ENCODE measurements around the gene KRT32. TPM values are rescaled to one million over a fixed set of nuclear protein-coding genes. Genes with fewer than 3 reads are reported as not detected.

KRT32 gene
- total RNA-seq (ENCODE audit: low replicate concordance): not detected in 2 replicates

GRCh38 chr17:41466988-41467387 is at the start of gene KRT32:
KRT32 (minus strand) TSS chr17:41467386; CDS start chr17:41467325, 61 bp downstream.

GRCh38 chr17:41505007-41505808 is 38.0 kb upstream of the KRT32 start, which contains the start of gene KRT13:
KRT13 (minus strand) TSS chr17:41505612; CDS start chr17:41505550, 62 bp downstream.

GRCh38 chr17:41489531-41489930 is 22.3 kb upstream of the KRT32 start, which contains the start of gene KRT36:
KRT36 (minus strand) TSS chr17:41489910; CDS start chr17:41489864, 46 bp downstream.

GRCh38 chr17:41481036-41481435 is 13.8 kb upstream of the KRT32 start, which contains the start of gene KRT35:
KRT35 (minus strand) TSS chr17:41481151; CDS start chr17:41481097, 54 bp downstream.

GRCh38 chr17:41440531-41441033 is 26.6 kb downstream of the KRT32 start, which contains the start of gene KRT38:
KRT38 (minus strand) TSS chr17:41440983; CDS start chr17:41440921, 62 bp downstream.

GRCh38 chr17:41424111-41424635 is 43.0 kb downstream of the KRT32 start, which contains the start of gene KRT37:
KRT37 (minus strand) TSS chr17:41424585; CDS start chr17:41424523, 62 bp downstream.

Other genes with a start within 250 kb of the KRT32 start
- gene KRTAP9-2, start 240.7 kb downstream of the KRT32 start, total RNA-seq (ENCODE audit: low replicate concordance): not detected in 2 replicates
- gene KRTAP9-3, start 234.9 kb downstream of the KRT32 start, total RNA-seq (ENCODE audit: low replicate concordance): not detected in 2 replicates
- not detected in 2 replicates for gene KRTAP9-8, start 229.4 kb downstream of the KRT32 start, total RNA-seq (ENCODE audit: low replicate concordance)
- not detected in 2 replicates for gene KRTAP9-4, start 217.7 kb downstream of the KRT32 start, total RNA-seq (ENCODE audit: low replicate concordance)
- not detected in 2 replicates for gene KRTAP9-9, start 212.0 kb downstream of the KRT32 start, total RNA-seq (ENCODE audit: low replicate concordance)
- gene KRTAP9-6, start 202.0 kb downstream of the KRT32 start, total RNA-seq (ENCODE audit: low replicate concordance): not detected in 2 replicates
- gene KRTAP9-7, start 191.7 kb downstream of the KRT32 start, total RNA-seq (ENCODE audit: low replicate concordance): not detected in 2 replicates
- gene KRTAP29-1, start 164.5 kb downstream of the KRT32 start, total RNA-seq (ENCODE audit: low replicate concordance): not detected in 2 replicates
- not detected in 2 replicates for gene KRTAP16-1, start 158.1 kb downstream of the KRT32 start, total RNA-seq (ENCODE audit: low replicate concordance)
- gene KRTAP17-1, start 151.7 kb downstream of the KRT32 start, total RNA-seq (ENCODE audit: low replicate concordance): not detected in 2 replicates
- not detected in 2 replicates for gene KRT33A, start 116.6 kb downstream of the KRT32 start, total RNA-seq (ENCODE audit: low replicate concordance)
- gene KRT33B, start 97.6 kb downstream of the KRT32 start, total RNA-seq (ENCODE audit: low replicate concordance): not detected in 2 replicates
- gene KRT34, start 85.1 kb downstream of the KRT32 start, total RNA-seq (ENCODE audit: low replicate concordance): under 0.01 TPM in 1 of 2 replicates, not detected in the other
- not detected in 2 replicates for gene KRT31, start 69.8 kb downstream of the KRT32 start, total RNA-seq (ENCODE audit: low replicate concordance)
- gene KRT37, start 42.8 kb downstream of the KRT32 start, total RNA-seq (ENCODE audit: low replicate concordance): not detected in 2 replicates
- gene KRT38, start 26.4 kb downstream of the KRT32 start, total RNA-seq (ENCODE audit: low replicate concordance): under 0.01 TPM in 1 of 2 replicates, not detected in the other
- gene KRT35, start 13.8 kb upstream of the KRT32 start, total RNA-seq (ENCODE audit: low replicate concordance): not detected in 2 replicates
- 0.08 and 0.12 TPM in 2 replicates for gene KRT36, start 22.5 kb upstream of the KRT32 start, total RNA-seq (ENCODE audit: low replicate concordance)
- gene KRT13, start 38.2 kb upstream of the KRT32 start, total RNA-seq (ENCODE audit: low replicate concordance): not detected in 2 replicates
- gene KRT15, start 51.5 kb upstream of the KRT32 start, total RNA-seq (ENCODE audit: low replicate concordance): 0.35 and 0.90 TPM in 2 replicates
- gene KRT19, start 60.9 kb upstream of the KRT32 start, total RNA-seq (ENCODE audit: low replicate concordance): 8.8 and 47.4 TPM in 2 replicates
- not detected in 2 replicates for gene KRT9, start 104.7 kb upstream of the KRT32 start, total RNA-seq (ENCODE audit: low replicate concordance)
- 0.23 TPM in 1 of 2 replicates, not detected in the other for gene KRT14, start 119.5 kb upstream of the KRT32 start, total RNA-seq (ENCODE audit: low replicate concordance)
- gene KRT16, start 145.4 kb upstream of the KRT32 start, total RNA-seq (ENCODE audit: low replicate concordance): 0.15 and 0.35 TPM in 2 replicates
- gene KRT17, start 157.2 kb upstream of the KRT32 start, total RNA-seq (ENCODE audit: low replicate concordance): 0.47 and 4.3 TPM in 2 replicates
- gene EIF1, start 221.5 kb upstream of the KRT32 start, total RNA-seq (ENCODE audit: low replicate concordance): 82.7 and 93.4 TPM in 2 replicates
- not detected in 2 replicates for gene GAST, start 244.9 kb upstream of the KRT32 start, total RNA-seq (ENCODE audit: low replicate concordance)